HepG2 (cell line): Measurements from ENCODE around the gene NDRG2. TPM values are rescaled to one million over a fixed set of nuclear protein-coding genes. Genes with fewer than 3 reads are reported as not detected.
A peak's percentile ranks its signal among the peaks of the same experiment; 100 is the strongest.

ENCODE experiments used
- ASH2L ChIP-seq: fragments of 300-600, 200-600 bp; sonication (generic); IDR thresholded peaks from 2 replicates; pipeline ENCODE4 v1.7.0; 2017; ENCODE audit warnings: low read depth, mild to moderate bottlenecking, moderate library complexity, mixed read lengths, low read length; ENCODE audit not compliant: insufficient read length
- HIVEP1 ChIP-seq: sonication (generic); formaldehyde crosslinking; IDR thresholded peaks from 2 replicates; pipeline ENCODE4 v1.4.0; 2020; ENCODE audit warnings: mild to moderate bottlenecking, missing genetic modification reagents
- HNF1A ChIP-seq, 2 experiments: sonication (generic) in 1 of 2; formaldehyde crosslinking in 1 of 2; IDR thresholded peaks; 2 replicates each; pipeline versions ENCODE4 v1.4.0 to v1.6.1; 2016 to 2020; ENCODE audit warnings: borderline replicate concordance in 1 of 2, low read depth in 1 of 2, mild to moderate bottlenecking in 1 of 2, missing genetic modification reagents in 1 of 2
- HOXA7 ChIP-seq: sonication (generic); formaldehyde crosslinking; IDR thresholded peaks from 2 replicates; pipeline ENCODE4 v1.8.1; 2022; ENCODE audit warnings: mild to moderate bottlenecking, missing genetic modification reagents, moderate library complexity
- ISL2 ChIP-seq: sonication (generic); formaldehyde crosslinking; IDR thresholded peaks from 2 replicates; pipeline ENCODE4 v1.5.0; 2020; ENCODE audit warnings: missing genetic modification reagents
- NPAS2 ChIP-seq: sonication (generic); formaldehyde crosslinking; IDR thresholded peaks from 2 replicates; pipeline ENCODE4 v1.8.0; 2022; ENCODE audit warnings: mild to moderate bottlenecking, missing genetic modification reagents, borderline replicate concordance
- SNAI1 ChIP-seq: sonication (generic); formaldehyde crosslinking; IDR thresholded peaks from 2 replicates; pipeline ENCODE4 v1.5.0; 2020; ENCODE audit warnings: mild to moderate bottlenecking, missing genetic modification reagents, borderline replicate concordance
- THRA ChIP-seq: sonication (generic); formaldehyde crosslinking; IDR thresholded peaks from 2 replicates; pipeline ENCODE4 v1.4.0; 2020; ENCODE audit warnings: missing genetic modification reagents, borderline replicate concordance
- ZNF484 ChIP-seq: sonication (generic); formaldehyde crosslinking; IDR thresholded peaks from 2 replicates; pipeline ENCODE4 v1.5.1; 2020; ENCODE audit warnings: mild to moderate bottlenecking, low read depth, missing genetic modification reagents, borderline replicate concordance
- ZNF501 ChIP-seq: sonication (generic); formaldehyde crosslinking; IDR thresholded peaks from 2 replicates; pipeline ENCODE4 v1.5.1; 2020; ENCODE audit warnings: mild to moderate bottlenecking, moderate library complexity, missing genetic modification reagents
- ZNF569 ChIP-seq: sonication (generic); formaldehyde crosslinking; IDR thresholded peaks from 2 replicates; pipeline ENCODE4 v1.5.0; 2020; ENCODE audit warnings: mild to moderate bottlenecking, missing genetic modification reagents, moderate library complexity, borderline replicate concordance
- ZNF652 ChIP-seq: IDR thresholded peaks from 2 replicates; pipeline ENCODE4 v1.6.1; 2016; ENCODE audit warnings: low read depth, borderline replicate concordance
- polyA plus RNA-seq, 8 experiments: library from polyadenylated mRNA; depleted of rRNA in 3 of 8; stranded (reverse) in 7 of 8; unstranded in 1 of 8; fragments of >200 nt; fragmentation: Illumina TruSeq in 4 of 8; extraction: Trizol in 4 of 8; gene quantifications; 2 replicates each; pipeline versions ENCODE4 v1.2.1 to v1.2.3, GENCODE V29; 2011 to 2016; ENCODE audit warnings: low read depth in 4 of 8, missing spikeins in 1 of 8, mixed read lengths in 1 of 8; ENCODE audit not compliant: insufficient read depth in 1 of 8
- total RNA-seq, 5 experiments: library from RNA; depleted of rRNA; stranded (reverse); fragments of >200 nt; fragmentation: Illumina TruSeq; extraction: Trizol; gene quantifications; 2 replicates each; pipeline ENCODE4 v1.2.3, GENCODE V29; 2016; ENCODE audit warnings: low read depth in 1 of 5

The NDRG2 gene
- total and polyA plus RNA-seq, 2 of the 13 experiments (the other 11 are each of a cell fraction or from before 2014, with no cell fraction given): 27.2 to 189 TPM

GRCh38 chr14:21054123-21054767 lies 29.4 kb upstream of the NDRG2 start (continued):
- TF ChIP-seq HNF1A (IDR thresholded peaks at IDR 0.05; ENCODE audit: low read depth) (peak; percentile 94), HNF1A (CRISPR knock-in tag; IDR thresholded peaks at IDR 0.05; ENCODE audit: borderline replicate concordance) (peak; percentile 97), SNAI1 (CRISPR knock-in tag) (no peak), ISL2 (CRISPR knock-in tag) (peak; percentile 96), NPAS2 (no peak), ZNF484 (no peak), ZNF569 (no peak), ZNF652 (CRISPR knock-in tag) (peak; percentile 81; the same call in 1 of the 2 replicates), ZNF501 (CRISPR knock-in tag) (no peak), HOXA7 (CRISPR knock-in tag) (no peak), HIVEP1 (CRISPR knock-in tag) (no peak), ASH2L (peak; percentile 98), THRA (CRISPR knock-in tag) (peak; percentile 97)
